ENCODE data around the gene LARGE2.
"Not testable (repeated sequence)": the region's sequence is repeated elsewhere in the genome, so short reads cannot be mapped to it uniquely, and the experiment has no call there.

LARGE2 gene

GRCh38 chr11:45904309-45904915 is 18.0 kb upstream of the LARGE2 start:
- no peak for DNase-seq (ENCODE audit: low read depth)
- TF ChIP-seq CTCF (IDR thresholded peaks at IDR 0.05; ENCODE audit: low read depth, low read length) (no peak), POLR2A (IDR thresholded peaks at IDR 0.05; ENCODE audit: extremely low read depth, insufficient read length) (no peak), MYC (IDR thresholded peaks at IDR 0.05; ENCODE audit: low read depth, low read length) (no peak), MAX (IDR thresholded peaks at IDR 0.05; ENCODE audit: low read depth, low read length) (no peak)
- H3K4me3 ChIP-seq (ENCODE audit: low read depth, low read length) = no peak overlapping the region

GRCh38 chr11:45905095-45905494 is 17.4 kb upstream of the LARGE2 start:
- no peak overlapping the region for H3K4me3 ChIP-seq (ENCODE audit: low read depth, low read length)
- no peak for TF ChIP-seq CTCF (IDR thresholded peaks at IDR 0.05; ENCODE audit: low read depth, low read length)
- no peak for TF ChIP-seq POLR2A (IDR thresholded peaks at IDR 0.05; ENCODE audit: extremely low read depth, insufficient read length)
- TF ChIP-seq MYC (IDR thresholded peaks at IDR 0.05; ENCODE audit: low read depth, low read length) = no peak
- no peak for TF ChIP-seq MAX (IDR thresholded peaks at IDR 0.05; ENCODE audit: low read depth, low read length)
- DNase-seq (ENCODE audit: low read depth) = no peak

- not testable (repeated sequence) for DNase-seq (ENCODE audit: low read depth); H3K4me3 ChIP-seq (ENCODE audit: low read depth, low read length)
These were observed 16.9 kb upstream of the LARGE2 start for GRCh38 chr11:45905576-45905975.

- H3K4me3 ChIP-seq (ENCODE audit: low read depth, low read length) = no peak overlapping the region
- no peak for DNase-seq (ENCODE audit: low read depth)
- TF ChIP-seq MYC (IDR thresholded peaks at IDR 0.05; ENCODE audit: low read depth, low read length) (no peak), MAX (IDR thresholded peaks at IDR 0.05; ENCODE audit: low read depth, low read length) (no peak), CTCF (IDR thresholded peaks at IDR 0.05; ENCODE audit: low read depth, low read length) (no peak), POLR2A (IDR thresholded peaks at IDR 0.05; ENCODE audit: extremely low read depth, insufficient read length) (no peak)
These were observed 16.3 kb upstream of the LARGE2 start for GRCh38 chr11:45906096-45906682.

- no peak within 1 kb of the TSS for H3K4me3 ChIP-seq (ENCODE audit: low read depth, low read length)
- DNase-seq (ENCODE audit: low read depth) = no peak
- TF ChIP-seq POLR2A (IDR thresholded peaks at IDR 0.05; ENCODE audit: extremely low read depth, insufficient read length) (no peak), MYC (IDR thresholded peaks at IDR 0.05; ENCODE audit: low read depth, low read length) (no peak), CTCF (IDR thresholded peaks at IDR 0.05; ENCODE audit: low read depth, low read length) (no peak), MAX (IDR thresholded peaks at IDR 0.05; ENCODE audit: low read depth, low read length) (no peak)
These were observed 15.4 kb upstream of the LARGE2 start, which contains the start of gene FREY1 for GRCh38 chr11:45906965-45907611. TSS of gene FREY1 (minus strand) at chr11:45907271. CDS start at chr11:45907245, 26 bp downstream.

- TF ChIP-seq CTCF (IDR thresholded peaks at IDR 0.05; ENCODE audit: low read depth, low read length) (no peak), MYC (IDR thresholded peaks at IDR 0.05; ENCODE audit: low read depth, low read length) (no peak), POLR2A (IDR thresholded peaks at IDR 0.05; ENCODE audit: extremely low read depth, insufficient read length) (no peak), MAX (IDR thresholded peaks at IDR 0.05; ENCODE audit: low read depth, low read length) (no peak)
- H3K4me3 ChIP-seq (ENCODE audit: low read depth, low read length) = no peak overlapping the region
- DNase-seq (ENCODE audit: low read depth) = no peak
These were observed 14.5 kb upstream of the LARGE2 start for GRCh38 chr11:45907911-45908370.

Data from NB4 (cell line).